Measurements from ENCODE around the gene APH1B. TPM values are rescaled to one million over a fixed set of nuclear protein-coding genes. Genes with fewer than 3 reads are reported as not detected.

The APH1B gene
- total RNA-seq, 4 donors from 2014 or later, result 8.1 to 18.7 (median 11.5) TPM

- Histone ChIP-seq H3K4me1 (peaks cover 0 to 7% (median 3%) of the 10 kb centered on the region in 3 donors), H3K4me3 (no peak overlapping the region), H3K9me3 (no peaks in the 10 kb centered on the region), H3K36me3 (peaks cover 0 to 52% of the 10 kb centered on the region in 2 donors), H3K27me3 (no peaks in the 10 kb centered on the region), H3K27ac (no peak overlapping the region)
- no peak for ATAC-seq
- TF ChIP-seq EP300 (IDR thresholded peaks at IDR 0.05), result no peak
- no peak for TF ChIP-seq POLR2A (IDR thresholded peaks at IDR 0.05)
- TF ChIP-seq, protein P1, sequence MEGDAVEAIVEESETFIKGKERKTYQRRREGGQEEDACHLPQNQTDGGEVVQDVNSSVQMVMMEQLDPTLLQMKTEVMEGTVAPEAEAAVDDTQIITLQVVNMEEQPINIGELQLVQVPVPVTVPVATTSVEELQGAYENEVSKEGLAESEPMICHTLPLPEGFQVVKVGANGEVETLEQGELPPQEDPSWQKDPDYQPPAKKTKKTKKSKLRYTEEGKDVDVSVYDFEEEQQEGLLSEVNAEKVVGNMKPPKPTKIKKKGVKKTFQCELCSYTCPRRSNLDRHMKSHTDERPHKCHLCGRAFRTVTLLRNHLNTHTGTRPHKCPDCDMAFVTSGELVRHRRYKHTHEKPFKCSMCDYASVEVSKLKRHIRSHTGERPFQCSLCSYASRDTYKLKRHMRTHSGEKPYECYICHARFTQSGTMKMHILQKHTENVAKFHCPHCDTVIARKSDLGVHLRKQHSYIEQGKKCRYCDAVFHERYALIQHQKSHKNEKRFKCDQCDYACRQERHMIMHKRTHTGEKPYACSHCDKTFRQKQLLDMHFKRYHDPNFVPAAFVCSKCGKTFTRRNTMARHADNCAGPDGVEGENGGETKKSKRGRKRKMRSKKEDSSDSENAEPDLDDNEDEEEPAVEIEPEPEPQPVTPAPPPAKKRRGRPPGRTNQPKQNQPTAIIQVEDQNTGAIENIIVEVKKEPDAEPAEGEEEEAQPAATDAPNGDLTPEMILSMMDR (IDR thresholded peaks at IDR 0.05), result no peak
- no peak for TF ChIP-seq POLR2AphosphoS5 (IDR thresholded peaks at IDR 0.05)
- WGBS, 2 donors (ENCODE audit: low coverage in 1 of 2), result 73 to 80% methylated on average over 2 of the region's 2 CpGs
Observed at GRCh38 chr15:63258658-63259057, 18.7 kb upstream of the APH1B start.

- no peaks in the 10 kb centered on the region for H3K9me3 ChIP-seq
- peaks cover 0 to 66% of the 10 kb centered on the region in 2 donors for H3K36me3 ChIP-seq
- no peaks in the 10 kb centered on the region for H3K27me3 ChIP-seq
- no peak overlapping the region for H3K4me3 ChIP-seq
- 75 to 81% methylated on average over 4 to 5 of the region's 5 CpGs for WGBS, 2 donors (ENCODE audit: low coverage in 1 of 2)
- no peak overlapping the region for H3K27ac ChIP-seq
- H3K4me1 ChIP-seq, result peaks cover 0 to 7% (median 3%) of the 10 kb centered on the region in 3 donors
- TF ChIP-seq POLR2AphosphoS5 (IDR thresholded peaks at IDR 0.05), result no peak
- TF ChIP-seq EP300 (IDR thresholded peaks at IDR 0.05), result no peak
- TF ChIP-seq POLR2A (IDR thresholded peaks at IDR 0.05), result no peak
- TF ChIP-seq, protein P1 (IDR thresholded peaks at IDR 0.05), result no peak
- no peak for ATAC-seq
Observed at GRCh38 chr15:63260791-63261190, 16.6 kb upstream of the APH1B start.

- Histone ChIP-seq H3K36me3 (peaks cover 0 to 68% of the 10 kb centered on the region in 2 donors), H3K4me1 (peaks cover 0 to 6% (median 3%) of the 10 kb centered on the region in 3 donors), H3K4me3 (no peak overlapping the region), H3K9me3 (no peaks in the 10 kb centered on the region), H3K27ac (no peak overlapping the region), H3K27me3 (no peaks in the 10 kb centered on the region)
- no peak for ATAC-seq
- TF ChIP-seq EP300 (IDR thresholded peaks at IDR 0.05) (no peak), POLR2A (IDR thresholded peaks at IDR 0.05) (no peak)
Observed at GRCh38 chr15:63261311-63261710, 16.1 kb upstream of the APH1B start.

GRCh38 chr15:63263519-63263918 is 13.9 kb upstream of the APH1B start:
- 79 to 91% methylated on average over 5 to 6 of the region's 6 CpGs for WGBS, 2 donors (ENCODE audit: low coverage in 1 of 2)
- H3K27me3 ChIP-seq, result no peaks in the 10 kb centered on the region
- TF ChIP-seq, protein P1 (IDR thresholded peaks at IDR 0.05), result no peak
- TF ChIP-seq EP300 (IDR thresholded peaks at IDR 0.05) (no peak), POLR2AphosphoS5 (IDR thresholded peaks at IDR 0.05) (no peak), POLR2A (IDR thresholded peaks at IDR 0.05) (no peak)
- no peak for ATAC-seq
- no peaks in the 10 kb centered on the region for H3K4me1 ChIP-seq
- no peak overlapping the region for H3K27ac ChIP-seq
- no peaks in the 10 kb centered on the region for H3K9me3 ChIP-seq
- peaks cover 0 to 66% of the 10 kb centered on the region in 2 donors for H3K36me3 ChIP-seq
- no peak overlapping the region for H3K4me3 ChIP-seq

- Histone ChIP-seq H3K9me3 (no peaks in the 10 kb centered on the region), H3K27ac (no peak overlapping the region), H3K27me3 (no peaks in the 10 kb centered on the region), H3K36me3 (peaks cover 0 to 56% of the 10 kb centered on the region in 2 donors), H3K4me1 (no peaks in the 10 kb centered on the region), H3K4me3 (no peak overlapping the region)
- WGBS, 2 donors (ENCODE audit: low coverage in 1 of 2), result 40 to 67% methylated on average over 1 of the region's 1 CpG
- TF ChIP-seq POLR2A (IDR thresholded peaks at IDR 0.05) (no peak), POLR2AphosphoS5 (IDR thresholded peaks at IDR 0.05) (no peak), EP300 (IDR thresholded peaks at IDR 0.05) (no peak)
- TF ChIP-seq, protein P1 (IDR thresholded peaks at IDR 0.05), result no peak
- ATAC-seq, result no peak
Observed at GRCh38 chr15:63264688-63265293, 12.6 kb upstream of the APH1B start.

All from gastroesophageal sphincter (tissue), 4 donors.